ENCODE measurements around the gene CCDC90B. TPM values are rescaled to one million over a fixed set of nuclear protein-coding genes. Genes with fewer than 3 reads are reported as not detected.

CCDC90B gene
- total RNA-seq, 1 donor = 60.8 TPM

DNA sequence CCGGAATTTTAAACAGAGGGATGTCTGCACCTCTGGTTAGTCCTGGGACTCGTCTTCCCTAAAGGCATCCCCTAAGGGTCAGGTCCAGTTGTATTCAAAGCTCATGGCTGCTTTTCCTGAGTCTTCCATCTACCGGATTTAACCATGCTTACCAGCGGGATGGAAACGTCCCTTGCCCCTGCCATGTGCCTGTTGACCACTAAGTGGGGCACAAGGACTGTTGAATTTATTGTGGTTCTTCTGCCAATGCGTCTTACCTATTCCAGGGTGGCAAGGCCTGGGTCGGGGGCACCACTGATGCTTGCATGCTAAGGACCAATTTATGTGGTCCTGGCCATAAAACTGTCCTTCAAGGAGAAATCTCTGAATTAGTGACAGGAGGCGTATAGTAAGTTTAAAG lies 67.1 kb downstream of the CCDC90B start:
- TF ChIP-seq, protein P1, sequence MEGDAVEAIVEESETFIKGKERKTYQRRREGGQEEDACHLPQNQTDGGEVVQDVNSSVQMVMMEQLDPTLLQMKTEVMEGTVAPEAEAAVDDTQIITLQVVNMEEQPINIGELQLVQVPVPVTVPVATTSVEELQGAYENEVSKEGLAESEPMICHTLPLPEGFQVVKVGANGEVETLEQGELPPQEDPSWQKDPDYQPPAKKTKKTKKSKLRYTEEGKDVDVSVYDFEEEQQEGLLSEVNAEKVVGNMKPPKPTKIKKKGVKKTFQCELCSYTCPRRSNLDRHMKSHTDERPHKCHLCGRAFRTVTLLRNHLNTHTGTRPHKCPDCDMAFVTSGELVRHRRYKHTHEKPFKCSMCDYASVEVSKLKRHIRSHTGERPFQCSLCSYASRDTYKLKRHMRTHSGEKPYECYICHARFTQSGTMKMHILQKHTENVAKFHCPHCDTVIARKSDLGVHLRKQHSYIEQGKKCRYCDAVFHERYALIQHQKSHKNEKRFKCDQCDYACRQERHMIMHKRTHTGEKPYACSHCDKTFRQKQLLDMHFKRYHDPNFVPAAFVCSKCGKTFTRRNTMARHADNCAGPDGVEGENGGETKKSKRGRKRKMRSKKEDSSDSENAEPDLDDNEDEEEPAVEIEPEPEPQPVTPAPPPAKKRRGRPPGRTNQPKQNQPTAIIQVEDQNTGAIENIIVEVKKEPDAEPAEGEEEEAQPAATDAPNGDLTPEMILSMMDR (IDR thresholded peaks at IDR 0.05; ENCODE audit: extremely low read depth, low read depth, low read length) = peak; percentile 39
- DNase-seq (ENCODE audit: insufficient read length, low spot score, missing footprints) = no peak
- no peaks in the 10 kb centered on the region for H4K20me1 ChIP-seq (ENCODE audit: insufficient read depth, low read length)

More for the DNA sequence above, 67.1 kb downstream of the CCDC90B start:
- Histone ChIP-seq H3K27ac (ENCODE audit: low read depth, low read length) (no peak overlapping the region), H3K36me3 (ENCODE audit: insufficient read depth, low read length) (no peaks in the 10 kb centered on the region), H2AFZ (ENCODE audit: low read length) (no peak overlapping the region), H3K4me3 (ENCODE audit: insufficient read depth, low read length) (no peak overlapping the region), H3K4me1 (ENCODE audit: insufficient read depth, low read length) (no peaks in the 10 kb centered on the region), H3K27me3 (ENCODE audit: insufficient read depth, low read length) (no peaks in the 10 kb centered on the region), H3K4me2 (ENCODE audit: insufficient read depth, low read length) (no peak overlapping the region), H3K9me3 (ENCODE audit: low read depth, low read length) (no peaks in the 10 kb centered on the region), H3K79me2 (ENCODE audit: insufficient read depth, low read length) (no peaks in the 10 kb centered on the region)

Small RNAs within 50 kb of the gene (small RNA-seq; reads per million reads assigned to genes)
- not detected for gene AP000873.5

Other genes starting within 250 kb of the CCDC90B start
- gene RAB30, start 214.5 kb downstream of the CCDC90B start, total RNA-seq = 21.0 and 27.4 TPM in 2 replicates
- gene PCF11, start 129.2 kb downstream of the CCDC90B start, total RNA-seq = 38.4 and 43.0 TPM in 2 replicates
- 10.3 and 10.5 TPM in 2 replicates for gene ANKRD42, start 92.7 kb downstream of the CCDC90B start, total RNA-seq

Measured in osteoblast (primary cell).